Testis (tissue), 3 donors: ENCODE data around the gene FGFR3. TPM values are rescaled to one million over a fixed set of nuclear protein-coding genes. Genes with fewer than 3 reads are reported as not detected.
A peak's percentile ranks its signal among the peaks of the same experiment; 100 is the strongest.

ENCODE experiments used
- DNase-seq: peaks from one replicate; pipeline ENCODE4 v3.0.0-alpha.2; 2019
- H3K27ac ChIP-seq, 2 donors: fragments of 200-600 bp; sonication (generic); one replicate each; pipeline ENCODE4 v1.5.1; 2019
- H3K27me3 ChIP-seq: fragments of 200-600 bp; sonication (generic); one replicate; pipeline ENCODE4 v1.5.1; 2019
- H3K36me3 ChIP-seq: fragments of 200-600 bp; sonication (generic); one replicate; pipeline ENCODE4 v1.5.1; 2017; ENCODE audit warnings: low read depth; ENCODE audit errors: missing control alignments
- H3K4me1 ChIP-seq: fragments of 200-600 bp; sonication (generic); one replicate; pipeline ENCODE4 v1.5.1; 2019
- H3K4me3 ChIP-seq, 2 donors: fragments of 200-600 bp; sonication (generic); one replicate each; pipeline ENCODE4 v1.5.1; 2017 to 2019
- H3K9me3 ChIP-seq: fragments of 200-600 bp; sonication (generic); one replicate; pipeline ENCODE4 v1.5.1; 2017
- POLR2A ChIP-seq: fragments of 450-650 bp; IDR thresholded peaks from one replicate; pipeline ENCODE4 v1.6.1; 2017; ENCODE audit warnings: antibody characterized with exemption, mild to moderate bottlenecking, moderate library complexity
- WGBS, 2 donors: methylation state at CpG; one replicate each; pipeline ENCODE4 v1.1.5; 2018; 5-methylcytosine and 5-hydroxymethylcytosine counted together
- intact Hi-C: fragments of 100-400 bp; cut with DNase I; formaldehyde crosslinking; loops from one replicate; pipeline ENCODE4 v1.15.1; 2023; ENCODE audit warnings: low total_unique reads
- polyA plus RNA-seq: library from polyadenylated mRNA; stranded (reverse); fragments of 350-450 nt; fragmentation: Illumina TruSeq; extraction: RNeasy Lipid Tissue Mini Kit (QIAGEN cat#74804); gene quantifications from one replicate; pipeline ENCODE4 v1.2.3, GENCODE V29; 2014; ENCODE audit warnings: low read depth, low replicate concordance; ENCODE audit not compliant: insufficient read depth
- total RNA-seq, 2 donors: library from RNA; depleted of rRNA; stranded (reverse); fragments of >200 nt; gene quantifications; one replicate each; pipeline ENCODE4 v1.2.3, GENCODE V29; 2016
- TF ChIP-seq, protein P1 (sequence below), 3 experiments: fragments of 450-650 bp in 2 of 3; fragments of 200-600 bp in 1 of 3; sonication (generic) in 1 of 3; IDR thresholded peaks; one replicate each; pipeline ENCODE4 v1.5.1; 2016 to 2019; ENCODE audit warnings: antibody characterized with exemption in 3 of 3, mild to moderate bottlenecking in 2 of 3, moderate library complexity in 1 of 3

FGFR3 gene
- total and polyA plus RNA-seq, 3 donors from 2014 or later: 39.2 to 93.7 (median 79.6) TPM

GRCh38 chr4:1795299-1796195, 2.5 kb downstream of the FGFR3 start:
- no peak for DNase-seq
- no peak overlapping the region for H3K27ac ChIP-seq
- no peaks in the 10 kb centered on the region for H3K9me3 ChIP-seq
- no peaks in the 10 kb centered on the region for H3K27me3 ChIP-seq
- WGBS, 2 donors: 6 to 19% methylated on average over 20 to 32 of the region's 32 CpGs
- TF ChIP-seq POLR2A: no peak
- TF ChIP-seq, protein P1, sequence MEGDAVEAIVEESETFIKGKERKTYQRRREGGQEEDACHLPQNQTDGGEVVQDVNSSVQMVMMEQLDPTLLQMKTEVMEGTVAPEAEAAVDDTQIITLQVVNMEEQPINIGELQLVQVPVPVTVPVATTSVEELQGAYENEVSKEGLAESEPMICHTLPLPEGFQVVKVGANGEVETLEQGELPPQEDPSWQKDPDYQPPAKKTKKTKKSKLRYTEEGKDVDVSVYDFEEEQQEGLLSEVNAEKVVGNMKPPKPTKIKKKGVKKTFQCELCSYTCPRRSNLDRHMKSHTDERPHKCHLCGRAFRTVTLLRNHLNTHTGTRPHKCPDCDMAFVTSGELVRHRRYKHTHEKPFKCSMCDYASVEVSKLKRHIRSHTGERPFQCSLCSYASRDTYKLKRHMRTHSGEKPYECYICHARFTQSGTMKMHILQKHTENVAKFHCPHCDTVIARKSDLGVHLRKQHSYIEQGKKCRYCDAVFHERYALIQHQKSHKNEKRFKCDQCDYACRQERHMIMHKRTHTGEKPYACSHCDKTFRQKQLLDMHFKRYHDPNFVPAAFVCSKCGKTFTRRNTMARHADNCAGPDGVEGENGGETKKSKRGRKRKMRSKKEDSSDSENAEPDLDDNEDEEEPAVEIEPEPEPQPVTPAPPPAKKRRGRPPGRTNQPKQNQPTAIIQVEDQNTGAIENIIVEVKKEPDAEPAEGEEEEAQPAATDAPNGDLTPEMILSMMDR (IDR thresholded peaks at IDR 0.05): no peak
- peaks cover 9% of the 10 kb centered on the region for H3K4me1 ChIP-seq
- intact Hi-C loops: no loop called here
- H3K4me3 ChIP-seq: peak overlapping the region; percentile 31 to 50
- H3K36me3 ChIP-seq: no peaks in the 10 kb centered on the region

DNA sequence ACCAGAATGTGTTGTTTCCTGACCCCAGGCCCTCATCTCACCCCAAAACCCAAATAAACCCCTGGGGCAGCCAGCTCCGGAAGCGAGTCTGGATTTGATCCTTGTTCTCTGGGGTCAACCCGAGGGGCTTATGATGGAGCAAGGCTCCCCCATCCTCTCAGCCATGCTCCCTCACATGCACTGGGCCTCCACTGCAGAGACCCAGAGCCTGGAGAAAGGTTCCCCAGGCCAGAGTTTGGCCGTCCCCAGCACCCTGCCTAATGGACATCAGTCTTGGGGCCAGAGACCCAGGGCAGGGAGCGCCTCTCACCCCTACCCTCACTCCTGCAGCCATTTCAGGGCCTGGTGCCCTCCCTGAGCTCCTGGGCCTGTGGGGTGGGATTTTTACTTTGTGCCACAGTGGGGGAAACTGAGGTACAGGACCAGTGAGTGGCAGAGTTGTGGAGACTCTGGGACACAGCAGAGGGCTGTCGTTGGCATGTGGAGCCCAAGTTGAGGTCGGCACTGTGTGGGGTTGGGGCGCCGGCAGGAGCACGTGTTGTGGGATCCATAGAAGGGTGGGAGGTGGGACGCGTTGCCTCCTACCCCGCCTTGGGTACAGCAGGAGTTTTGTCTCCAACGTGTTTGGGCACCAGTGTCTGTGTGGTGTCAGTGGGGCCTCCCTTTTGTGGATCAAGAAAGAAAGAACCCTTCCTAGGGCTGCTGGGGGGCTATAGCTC, 3.6 kb downstream of the FGFR3 start:
- Histone ChIP-seq H3K27me3 (no peaks in the 10 kb centered on the region), H3K36me3 (no peaks in the 10 kb centered on the region), H3K9me3 (no peaks in the 10 kb centered on the region), H3K27ac (no peak overlapping the region), H3K4me3 (no peak overlapping the region), H3K4me1 (peaks cover 9% of the 10 kb centered on the region)
- 91 to 96% methylated on average over 9 to 14 of the region's 14 CpGs for WGBS, 2 donors
- TF ChIP-seq POLR2A: no peak
- TF ChIP-seq, protein P1 (IDR thresholded peaks at IDR 0.05): no peak
- DNase-seq: no peak
- intact Hi-C loops: no loop called here

- Histone ChIP-seq H3K4me3 (no peak overlapping the region), H3K27ac (no peak overlapping the region), H3K4me1 (peaks cover 9% of the 10 kb centered on the region), H3K36me3 (no peaks in the 10 kb centered on the region), H3K9me3 (no peaks in the 10 kb centered on the region), H3K27me3 (no peaks in the 10 kb centered on the region)
- 77 to 80% methylated on average over 1 to 15 of the region's 16 CpGs for WGBS, 2 donors
- no peak for DNase-seq
- TF ChIP-seq, protein P1 (IDR thresholded peaks at IDR 0.05): no peak
- TF ChIP-seq POLR2A: no peak
- intact Hi-C loops: no loop called here
Measured at GRCh38 chr4:1797298-1797860, 4.3 kb downstream of the FGFR3 start.

DNA sequence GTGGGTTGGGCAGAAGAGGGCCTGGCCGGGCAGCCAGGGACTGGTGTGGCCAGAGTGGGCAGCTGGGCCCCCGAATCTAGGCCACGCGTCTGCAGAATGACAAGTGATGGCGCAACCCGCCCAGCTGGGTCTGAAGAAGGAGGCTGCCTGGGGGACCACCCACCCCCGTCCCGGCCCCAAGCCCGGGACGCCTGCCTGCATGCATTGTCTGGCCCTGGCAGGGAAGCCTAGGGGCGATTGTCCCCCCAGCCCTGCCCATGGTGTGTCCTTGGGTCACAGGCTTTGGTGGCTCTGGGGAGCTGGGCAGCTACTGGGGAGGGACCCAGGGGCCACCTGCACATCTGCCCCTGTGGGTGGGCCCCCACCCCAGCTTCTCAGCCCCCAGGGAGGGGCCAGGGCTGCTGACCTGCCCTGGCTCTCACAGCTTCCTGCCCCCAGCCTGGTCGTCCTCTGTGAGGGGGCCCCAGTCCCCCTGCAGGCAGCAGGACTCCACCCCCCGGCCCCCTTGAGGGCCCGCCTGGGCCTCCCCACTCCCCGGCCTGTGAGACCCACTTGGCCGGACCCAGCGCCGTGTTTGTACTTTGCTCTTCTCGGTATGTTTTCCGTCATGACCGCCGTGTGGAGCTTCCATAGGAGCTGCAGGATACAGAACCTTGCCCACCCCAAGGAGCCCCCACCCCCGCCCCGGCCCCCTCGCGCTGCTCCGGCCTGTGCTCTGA, 4.9 kb downstream of the FGFR3 start:
- no peak for TF ChIP-seq POLR2A
- TF ChIP-seq, protein P1 (IDR thresholded peaks at IDR 0.05): no peak
- no peaks in the 10 kb centered on the region for H3K9me3 ChIP-seq
- intact Hi-C loops: no loop called here
- DNase-seq: no peak
- no peak overlapping the region for H3K27ac ChIP-seq
- H3K27me3 ChIP-seq: no peaks in the 10 kb centered on the region
- WGBS, 2 donors: 80 to 84% methylated on average over 16 to 25 of the region's 27 CpGs
- H3K4me3 ChIP-seq: no peak overlapping the region
- H3K36me3 ChIP-seq: no peaks in the 10 kb centered on the region
- peaks cover 9% of the 10 kb centered on the region for H3K4me1 ChIP-seq
